RWPE1 (cell line): Measurements from ENCODE around the gene PRKD1.
"Not testable (repeated sequence)": the region's sequence is repeated elsewhere in the genome, so short reads cannot be mapped to it uniquely, and the experiment has no call there.

Experiments used
- CTCF ChIA-PET: fragments of 350-600 bp; sonication (Branson Sonifier 250); formaldehyde crosslinking; extraction: SDS; loops from one replicate; lab custom pipeline; 2021; lab: Yijun Ruan, JAX
- POLR2A ChIA-PET: fragments of 400-600 bp; formaldehyde crosslinking; extraction: SDS; loops from one replicate; lab custom pipeline; 2020; ENCODE audit warnings: antibody characterized with exemption; ENCODE audit not compliant: low non-redundant PET; lab: Yijun Ruan, JAX
- DNase-seq: peaks from one replicate; pipeline ENCODE4 v3.0.0; 2012; ENCODE audit warnings: low spot score
- H3K27ac ChIP-seq: fragments of 450-650 bp; 2 replicates; pipeline ENCODE4 v1.5.1; 2017
- TF ChIP-seq, protein P1 (sequence below): fragments of 450-650 bp; conservative IDR thresholded peaks from 2 replicates; pipeline ENCODE4 v1.5.1; 2017; ENCODE audit warnings: low read depth, mild to moderate bottlenecking

PRKD1 gene

DNA sequence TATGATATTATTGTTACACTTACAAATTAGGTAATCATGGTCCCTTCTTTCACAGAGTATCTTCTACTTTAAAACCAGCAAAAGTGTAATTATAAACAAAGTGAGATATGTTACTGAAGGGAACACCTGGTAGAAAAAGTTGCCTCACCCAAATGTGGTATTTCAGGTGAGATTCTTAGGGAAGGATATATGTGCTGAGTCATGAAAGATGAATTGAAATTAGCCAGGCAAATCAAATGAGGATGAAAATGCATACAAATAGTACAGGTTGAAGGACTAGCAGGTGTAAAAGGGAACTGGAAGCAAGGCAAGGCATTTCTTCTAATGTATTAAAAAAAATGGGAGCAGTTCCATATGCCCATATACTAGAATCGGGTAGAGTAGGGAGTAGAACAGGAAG lies 220.9 kb downstream of the PRKD1 start:
- TF ChIP-seq, protein P1, sequence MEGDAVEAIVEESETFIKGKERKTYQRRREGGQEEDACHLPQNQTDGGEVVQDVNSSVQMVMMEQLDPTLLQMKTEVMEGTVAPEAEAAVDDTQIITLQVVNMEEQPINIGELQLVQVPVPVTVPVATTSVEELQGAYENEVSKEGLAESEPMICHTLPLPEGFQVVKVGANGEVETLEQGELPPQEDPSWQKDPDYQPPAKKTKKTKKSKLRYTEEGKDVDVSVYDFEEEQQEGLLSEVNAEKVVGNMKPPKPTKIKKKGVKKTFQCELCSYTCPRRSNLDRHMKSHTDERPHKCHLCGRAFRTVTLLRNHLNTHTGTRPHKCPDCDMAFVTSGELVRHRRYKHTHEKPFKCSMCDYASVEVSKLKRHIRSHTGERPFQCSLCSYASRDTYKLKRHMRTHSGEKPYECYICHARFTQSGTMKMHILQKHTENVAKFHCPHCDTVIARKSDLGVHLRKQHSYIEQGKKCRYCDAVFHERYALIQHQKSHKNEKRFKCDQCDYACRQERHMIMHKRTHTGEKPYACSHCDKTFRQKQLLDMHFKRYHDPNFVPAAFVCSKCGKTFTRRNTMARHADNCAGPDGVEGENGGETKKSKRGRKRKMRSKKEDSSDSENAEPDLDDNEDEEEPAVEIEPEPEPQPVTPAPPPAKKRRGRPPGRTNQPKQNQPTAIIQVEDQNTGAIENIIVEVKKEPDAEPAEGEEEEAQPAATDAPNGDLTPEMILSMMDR, result no peak
- H3K27ac ChIP-seq, result no peak overlapping the region
- no peak for DNase-seq
- CTCF ChIA-PET, result no interaction called here
- POLR2A ChIA-PET, result no interaction called here

DNA sequence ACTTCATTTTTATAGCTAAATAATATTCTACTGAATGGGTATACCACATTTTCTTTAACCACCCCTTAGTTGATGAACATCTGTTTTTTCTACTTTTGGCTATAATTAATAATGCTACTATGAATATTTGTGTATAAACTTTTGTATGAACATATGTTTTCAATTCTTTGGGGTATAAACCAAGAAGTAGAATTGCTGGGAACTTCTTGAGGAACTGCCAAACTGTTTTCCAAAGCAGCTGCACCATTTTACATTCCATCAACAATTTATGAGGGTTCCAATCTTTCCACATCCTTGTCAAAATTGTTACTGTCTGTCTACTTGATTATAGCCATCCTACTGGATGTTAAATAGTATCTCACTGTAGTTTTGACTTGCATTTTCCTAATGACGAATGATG lies 221.8 kb downstream of the PRKD1 start:
- TF ChIP-seq, protein P1, result no peak
- ChIA-PET POLR2A (no interaction called here), CTCF (interaction anchor here (0.6 kb wide), 1 partner anchor 87 kb away, joined by 3 read pairs; no protein-coding TSS in a partner anchor)
- H3K27ac ChIP-seq, result no peak overlapping the region
- no peak for DNase-seq

DNA sequence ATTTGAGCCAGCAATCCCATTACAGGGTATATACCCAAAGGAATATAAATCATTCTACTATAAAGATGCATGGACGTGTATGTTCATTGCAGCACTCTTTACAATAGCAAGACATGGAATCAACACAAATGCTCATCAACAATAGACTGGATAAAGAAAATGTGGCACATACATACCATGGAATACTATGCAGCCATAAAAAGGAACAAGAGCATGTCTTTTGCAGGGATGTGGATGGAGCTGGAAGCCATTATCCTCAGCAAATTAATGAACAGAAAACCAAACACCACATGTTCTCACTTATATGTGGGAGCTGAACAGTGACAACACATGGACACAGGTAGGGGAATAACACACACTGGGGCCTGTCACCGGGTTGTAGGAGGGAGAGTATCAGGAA lies 238.1 kb downstream of the PRKD1 start:
- CTCF ChIA-PET, DNase-seq, H3K27ac ChIP-seq, POLR2A ChIA-PET: not testable (repeated sequence)

DNA sequence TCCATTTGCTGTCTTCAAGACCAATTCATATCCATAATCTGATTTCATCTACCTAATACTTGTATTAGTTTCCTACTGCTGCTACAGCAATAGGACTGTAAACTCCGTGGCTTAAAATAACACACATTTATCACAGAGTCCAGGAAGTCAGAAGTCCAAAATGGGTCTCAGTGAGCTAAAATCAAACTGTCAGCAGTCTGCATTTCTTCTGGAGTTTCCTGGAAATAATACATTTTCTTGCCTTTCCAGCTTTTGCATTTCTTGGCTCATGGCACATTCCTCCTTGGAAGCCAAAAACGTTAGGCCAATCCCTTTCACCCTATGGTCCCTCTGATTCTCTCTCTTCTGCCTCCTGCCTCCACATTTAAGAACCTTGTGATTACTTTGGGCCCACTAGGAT lies 239.8 kb downstream of the PRKD1 start:
- TF ChIP-seq, protein P1, result no peak
- POLR2A ChIA-PET, result no interaction called here
- H3K27ac ChIP-seq, result no peak overlapping the region
- DNase-seq, result no peak
- CTCF ChIA-PET, result no interaction called here

GRCh38 chr14:29687071-29687765 lies 240.4 kb downstream of the PRKD1 start:
- TF ChIP-seq, protein P1, result no peak
- DNase-seq, result no peak
- H3K27ac ChIP-seq, result no peak overlapping the region
- ChIA-PET POLR2A (no interaction called here), CTCF (no interaction called here)

DNA sequence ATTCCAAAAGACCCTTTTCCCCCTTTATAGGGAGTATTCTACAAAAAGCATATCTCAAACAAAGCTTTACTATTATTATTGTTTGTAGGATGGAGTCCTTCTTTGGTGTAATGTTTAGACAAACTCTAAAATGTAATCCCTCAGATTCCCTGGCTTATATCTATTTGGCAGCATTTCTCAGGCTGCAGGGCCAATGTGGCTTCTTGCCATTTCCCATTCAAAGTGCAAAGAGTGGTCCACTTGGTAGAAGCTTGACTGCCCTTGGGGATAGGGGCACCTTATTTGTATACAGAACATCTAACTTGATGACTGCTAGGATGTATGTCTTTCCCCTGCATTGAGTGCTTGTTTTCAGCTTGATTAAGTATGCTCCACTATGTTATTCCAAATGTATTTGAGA lies 242.7 kb downstream of the PRKD1 start:
- ChIA-PET CTCF (interaction anchor here (0.7 kb wide), 1 partner anchor 15 kb away, joined by 5 read pairs; no protein-coding TSS in a partner anchor), POLR2A (no interaction called here)
- H3K27ac ChIP-seq, result no peak overlapping the region
- DNase-seq, result no peak
- TF ChIP-seq, protein P1, result no peak

GRCh38 chr14:29682789-29683188 lies 244.9 kb downstream of the PRKD1 start:
- CTCF ChIA-PET, result no interaction called here
- H3K27ac ChIP-seq, result no peak overlapping the region
- no peak for DNase-seq
- POLR2A ChIA-PET, result no interaction called here
- TF ChIP-seq, protein P1, result no peak
